Measurements from ENCODE around the gene GPX4.
A peak's percentile ranks its signal among the peaks of the same experiment; 100 is the strongest.

Gene GPX4

GRCh38 chr19:1065606-1066109, 38.1 kb upstream of the GPX4 start:
- no peak overlapping the region for H3K4me3 ChIP-seq (ENCODE audit: low read length)
- no peak for DNase-seq (ENCODE audit: low read depth)
- TF ChIP-seq CTCF (conservative IDR thresholded peaks at IDR 0.05; ENCODE audit: low read depth, low read length) = no peak

GRCh38 chr19:1066251-1066747, 37.5 kb upstream of the GPX4 start:
- TF ChIP-seq CTCF (conservative IDR thresholded peaks at IDR 0.05; ENCODE audit: low read depth, low read length) = no peak
- DNase-seq (ENCODE audit: low read depth) = no peak
- no peak overlapping the region for H3K4me3 ChIP-seq (ENCODE audit: low read length)

DNA sequence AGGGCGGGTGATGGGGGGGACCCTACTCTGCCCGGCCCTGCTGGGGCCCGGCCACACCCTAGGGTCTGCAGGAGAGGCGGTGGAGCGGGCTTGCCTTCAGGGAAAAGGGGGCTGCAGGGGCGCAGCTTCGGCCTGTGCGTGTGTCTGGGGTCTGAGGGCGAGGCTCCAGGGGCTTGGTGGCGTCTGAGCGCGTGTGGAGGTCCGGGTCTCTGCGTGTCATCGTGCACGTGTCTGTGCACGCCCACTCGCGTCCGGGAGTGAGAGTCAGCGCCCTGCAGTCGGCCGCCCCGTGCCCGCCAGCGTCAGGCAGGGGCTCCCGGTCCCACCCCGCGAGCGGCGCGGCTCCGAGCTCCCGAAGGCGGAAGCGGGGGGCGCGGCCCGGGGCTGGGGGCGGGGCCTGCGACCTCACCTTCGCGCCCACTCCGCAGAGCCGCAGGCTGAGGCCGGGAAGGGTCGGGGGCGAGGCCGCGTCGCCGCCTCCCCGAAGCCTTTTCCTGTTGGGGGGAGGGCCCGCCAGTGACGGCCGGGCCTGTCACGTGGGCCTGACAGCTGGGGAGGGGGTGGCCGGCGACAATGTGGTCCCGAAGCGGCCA, 37.0 kb upstream of the GPX4 start, which contains the start of gene ARHGAP45:
TSS of gene ARHGAP45 (plus strand) at position 420 of the 593 bp plus-strand sequence. CDS start 239 bp downstream, outside the sequence.
- no peak for TF ChIP-seq CTCF (conservative IDR thresholded peaks at IDR 0.05; ENCODE audit: low read depth, low read length)
- H3K4me3 ChIP-seq (ENCODE audit: low read length) = peak within 1 kb of the TSS; percentile 19
- no peak for DNase-seq (ENCODE audit: low read depth)

DNA sequence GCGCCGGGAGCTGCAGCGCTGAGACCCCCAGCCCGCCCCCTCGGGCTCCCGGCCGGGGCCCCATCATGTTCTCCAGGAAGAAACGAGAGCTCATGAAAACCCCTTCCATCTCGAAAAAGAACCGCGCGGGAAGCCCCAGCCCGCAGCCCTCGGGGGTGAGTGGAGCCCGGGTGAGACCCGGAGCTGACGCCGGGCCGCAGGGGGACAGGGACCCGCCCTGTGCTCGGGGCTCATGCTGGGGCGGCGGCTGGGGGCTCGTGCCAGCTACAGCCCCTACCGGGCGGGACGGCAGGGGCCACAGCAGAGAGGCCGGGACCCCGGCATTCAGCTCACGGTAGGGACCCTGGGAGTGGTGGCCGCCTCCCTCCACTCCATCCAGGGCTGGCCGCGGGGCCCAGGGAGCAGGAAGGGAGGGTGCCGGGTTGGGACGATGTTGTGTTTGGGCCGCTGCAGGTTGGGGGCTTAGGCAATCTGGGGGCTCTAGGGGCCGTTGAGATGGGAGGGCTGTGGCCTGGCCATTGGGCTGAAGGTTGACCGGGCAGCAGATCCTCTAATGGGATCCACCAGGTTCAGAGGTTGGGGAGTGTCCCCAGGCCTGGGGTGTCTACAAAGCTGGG, 36.3 kb upstream of the GPX4 start:
- no peak for DNase-seq (ENCODE audit: low read depth)
- no peak for TF ChIP-seq CTCF (conservative IDR thresholded peaks at IDR 0.05; ENCODE audit: low read depth, low read length)
- H3K4me3 ChIP-seq (ENCODE audit: low read length) = peak overlapping the region; percentile 19

GRCh38 chr19:1068009-1069001, 35.5 kb upstream of the GPX4 start:
- DNase-seq (ENCODE audit: low read depth) = no peak
- TF ChIP-seq CTCF (conservative IDR thresholded peaks at IDR 0.05; ENCODE audit: low read depth, low read length) = no peak
- no peak overlapping the region for H3K4me3 ChIP-seq (ENCODE audit: low read length)

DNA sequence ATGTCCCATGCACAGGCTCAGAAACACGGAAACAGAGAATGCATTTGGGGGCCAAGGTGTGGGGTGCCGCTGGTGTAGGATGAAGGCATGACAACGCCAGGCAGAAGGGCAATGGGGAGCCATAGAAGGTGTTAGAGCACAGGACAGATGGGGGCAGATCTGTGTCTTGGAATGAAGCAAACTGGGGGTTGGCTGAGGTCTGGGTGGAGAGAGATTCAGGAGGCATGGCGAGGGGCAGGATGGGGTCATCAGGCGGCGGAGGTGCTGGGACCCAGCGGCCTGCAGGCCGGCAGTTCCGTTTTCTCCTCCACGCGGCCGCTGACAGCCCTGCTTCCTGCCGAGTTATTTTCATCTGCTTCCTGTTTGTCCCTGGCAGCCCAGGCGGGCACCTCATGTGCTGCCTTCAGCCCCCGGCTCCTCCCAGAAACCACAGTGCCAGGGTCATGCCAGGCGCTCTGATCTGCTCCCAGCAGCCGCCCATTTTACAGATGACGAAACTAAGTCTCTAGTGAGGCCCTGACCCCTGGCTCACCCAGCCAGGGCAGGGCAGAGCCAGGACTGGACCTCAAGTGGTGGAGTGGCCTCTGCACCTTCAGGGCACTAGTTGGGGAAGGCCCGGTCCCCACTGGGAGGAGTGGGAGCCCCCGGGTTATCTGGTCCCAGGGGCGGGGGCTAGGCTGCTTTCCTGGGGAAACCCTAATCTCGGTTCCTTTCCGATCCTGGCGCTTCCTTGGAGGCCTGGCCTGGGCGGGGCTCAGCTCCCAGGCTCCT, 34.6 kb upstream of the GPX4 start:
- no peak for TF ChIP-seq CTCF (conservative IDR thresholded peaks at IDR 0.05; ENCODE audit: low read depth, low read length)
- no peak overlapping the region for H3K4me3 ChIP-seq (ENCODE audit: low read length)
- no peak for DNase-seq (ENCODE audit: low read depth)

Measured in retinal pigment epithelial cell (primary cell).